ENCODE measurements around the gene RBP5. TPM values are rescaled to one million over a fixed set of nuclear protein-coding genes. Genes with fewer than 3 reads are reported as not detected.

Gene RBP5
- total and polyA plus RNA-seq, 7 donors = 0.71 to 30.9 (median 4.0) TPM; not detected in 3

DNA sequence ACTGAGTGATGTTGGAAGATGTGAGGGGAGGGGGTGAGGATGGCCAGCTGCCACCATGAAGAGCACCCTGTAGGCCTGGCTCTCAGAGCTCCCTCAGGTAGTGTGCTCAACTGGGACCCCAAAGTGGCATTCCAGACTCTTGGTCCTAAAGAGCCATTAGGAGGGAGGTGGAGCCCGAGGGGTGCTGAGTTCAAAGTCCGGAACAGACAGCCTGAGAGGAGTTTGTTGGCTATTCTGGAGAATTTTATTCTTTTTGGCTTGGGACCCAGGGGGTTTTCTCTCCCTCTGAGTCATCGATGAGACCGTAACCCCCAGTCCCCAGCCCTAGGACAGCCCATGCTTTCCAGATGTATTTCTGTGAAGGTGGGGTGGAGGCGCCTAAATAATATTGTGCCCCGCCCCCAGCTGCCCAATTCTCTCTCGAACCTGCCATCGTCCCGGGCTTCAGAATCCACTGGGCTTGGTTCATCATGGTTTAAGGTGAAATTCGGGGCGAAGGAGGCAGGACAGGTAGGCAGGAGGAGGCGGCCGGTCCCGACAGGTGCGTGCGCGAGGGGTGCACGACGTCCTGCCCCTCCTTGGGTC lies 690 bp upstream of the RBP5 start:
- peak overlapping the region; percentile 39 to 67 (median 58) for H3K4me3 ChIP-seq
- intact Hi-C loops (cut with DNase I) = no loop called here
- no peaks in the 10 kb centered on the region for H3K9me3 ChIP-seq
- H3K27me3 ChIP-seq = no peaks in the 10 kb centered on the region
- WGBS, 2 donors = 2 to 8% methylated on average over 19 of the region's 19 CpGs
- no peak for DNase-seq
- no peaks in the 10 kb centered on the region for H3K36me3 ChIP-seq
- peak overlapping the region; percentile 59 to 79 (median 72) for H3K27ac ChIP-seq
- TF ChIP-seq, protein P1, sequence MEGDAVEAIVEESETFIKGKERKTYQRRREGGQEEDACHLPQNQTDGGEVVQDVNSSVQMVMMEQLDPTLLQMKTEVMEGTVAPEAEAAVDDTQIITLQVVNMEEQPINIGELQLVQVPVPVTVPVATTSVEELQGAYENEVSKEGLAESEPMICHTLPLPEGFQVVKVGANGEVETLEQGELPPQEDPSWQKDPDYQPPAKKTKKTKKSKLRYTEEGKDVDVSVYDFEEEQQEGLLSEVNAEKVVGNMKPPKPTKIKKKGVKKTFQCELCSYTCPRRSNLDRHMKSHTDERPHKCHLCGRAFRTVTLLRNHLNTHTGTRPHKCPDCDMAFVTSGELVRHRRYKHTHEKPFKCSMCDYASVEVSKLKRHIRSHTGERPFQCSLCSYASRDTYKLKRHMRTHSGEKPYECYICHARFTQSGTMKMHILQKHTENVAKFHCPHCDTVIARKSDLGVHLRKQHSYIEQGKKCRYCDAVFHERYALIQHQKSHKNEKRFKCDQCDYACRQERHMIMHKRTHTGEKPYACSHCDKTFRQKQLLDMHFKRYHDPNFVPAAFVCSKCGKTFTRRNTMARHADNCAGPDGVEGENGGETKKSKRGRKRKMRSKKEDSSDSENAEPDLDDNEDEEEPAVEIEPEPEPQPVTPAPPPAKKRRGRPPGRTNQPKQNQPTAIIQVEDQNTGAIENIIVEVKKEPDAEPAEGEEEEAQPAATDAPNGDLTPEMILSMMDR (IDR thresholded peaks at IDR 0.05) = no peak
- TF ChIP-seq POLR2AphosphoS5 (IDR thresholded peaks at IDR 0.05) = no peak
- no peak for TF ChIP-seq POLR2A (IDR thresholded peaks at IDR 0.05)
- TF ChIP-seq EP300 (IDR thresholded peaks at IDR 0.05) = no peak
- peaks cover 0 to 21% (median 18%) of the 10 kb centered on the region in 4 donors for H3K4me1 ChIP-seq

DNA sequence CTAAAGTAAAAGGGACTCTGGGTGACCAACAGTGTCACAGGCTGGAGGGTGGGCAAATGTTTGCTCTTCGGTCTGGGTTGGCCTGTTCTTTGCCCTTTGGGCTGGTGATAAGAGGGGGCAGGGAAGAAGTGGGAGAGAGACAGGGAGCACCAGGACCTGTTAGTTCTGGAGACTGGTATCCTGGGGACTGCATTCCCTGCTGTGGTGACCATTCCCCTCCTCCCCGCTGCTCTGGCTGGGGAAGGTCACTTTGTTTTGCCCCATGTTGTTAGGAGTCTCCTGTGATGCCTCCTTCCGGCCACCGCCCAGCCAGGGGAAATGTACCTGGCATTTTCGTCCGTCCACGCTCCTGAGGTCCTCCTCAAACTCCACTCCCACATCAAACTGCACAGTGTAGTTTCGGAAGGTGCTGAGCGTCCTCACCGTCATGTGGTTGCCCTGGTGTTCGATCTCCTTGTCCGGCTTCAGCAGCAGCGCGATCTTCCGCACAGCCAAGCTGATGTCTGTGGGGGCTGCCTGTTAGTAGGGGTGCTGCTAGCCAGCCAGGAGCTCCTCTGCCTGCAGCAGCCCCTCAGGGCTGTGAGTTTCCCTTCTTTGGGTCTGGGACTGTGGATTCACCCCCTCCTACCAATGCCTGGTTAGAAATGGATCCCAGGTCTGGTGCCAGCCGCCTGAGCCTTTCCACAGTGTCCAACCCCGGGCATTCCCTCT lies 618 bp downstream of the RBP5 start:
- H3K27me3 ChIP-seq = no peaks in the 10 kb centered on the region
- peak; percentile 21 for DNase-seq
- peaks cover 0 to 21% (median 18%) of the 10 kb centered on the region in 4 donors for H3K4me1 ChIP-seq
- H3K27ac ChIP-seq = no peak overlapping the region
- WGBS, 2 donors = 87 to 88% methylated on average over 17 of the region's 17 CpGs
- no peaks in the 10 kb centered on the region for H3K36me3 ChIP-seq
- peak overlapping the region in 2 of 4 donors; percentile 4 to 21 for H3K4me3 ChIP-seq
- H3K9me3 ChIP-seq = no peaks in the 10 kb centered on the region
- intact Hi-C loops (cut with DNase I) = no loop called here
- TF ChIP-seq EP300 (IDR thresholded peaks at IDR 0.05) (no peak), POLR2AphosphoS5 (IDR thresholded peaks at IDR 0.05) (no peak), POLR2A (IDR thresholded peaks at IDR 0.05) (no peak)
- TF ChIP-seq, protein P1 (IDR thresholded peaks at IDR 0.05) = no peak

DNA sequence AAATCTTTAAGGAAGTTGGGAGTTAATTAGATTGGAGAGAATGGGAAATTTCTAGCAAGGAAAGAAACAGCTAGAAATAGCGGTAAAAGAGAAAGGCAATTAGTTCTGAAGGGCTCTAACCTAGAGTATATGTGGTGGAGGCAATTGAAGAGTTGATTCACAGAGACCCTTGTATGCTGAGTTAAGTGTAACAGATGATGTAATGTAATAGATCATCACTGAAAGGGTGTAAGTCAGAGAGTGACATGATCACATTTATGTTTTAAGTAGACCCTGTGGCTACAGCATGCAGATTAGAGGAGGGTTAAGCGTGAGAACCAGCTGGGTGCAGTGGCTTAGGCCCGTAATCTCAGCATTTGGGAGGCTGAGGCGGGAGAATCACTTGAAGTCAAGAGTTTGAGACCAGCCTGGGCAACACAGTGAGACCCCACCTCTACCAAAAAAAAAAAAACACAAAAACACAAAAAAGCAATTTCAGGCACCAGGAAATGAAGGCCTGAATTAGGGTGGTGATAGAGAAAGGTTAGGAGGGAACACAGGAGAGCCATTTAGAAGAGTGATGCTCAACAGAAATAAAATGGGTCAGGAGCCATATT lies 3.0 kb downstream of the RBP5 start:
- H3K27ac ChIP-seq = no peak overlapping the region
- TF ChIP-seq EP300 (IDR thresholded peaks at IDR 0.05) (no peak), POLR2AphosphoS5 (IDR thresholded peaks at IDR 0.05) (no peak), POLR2A (IDR thresholded peaks at IDR 0.05) (no peak)
- TF ChIP-seq, protein P1 (IDR thresholded peaks at IDR 0.05) = no peak
- no peak overlapping the region for H3K4me3 ChIP-seq
- H3K4me1 ChIP-seq = peaks cover 0 to 15% (median 14%) of the 10 kb centered on the region in 4 donors
- no peaks in the 10 kb centered on the region for H3K9me3 ChIP-seq
- intact Hi-C loops (cut with DNase I) = no loop called here
- H3K36me3 ChIP-seq = no peaks in the 10 kb centered on the region
- no peak for DNase-seq
- 67 to 89% methylated on average over 4 of the region's 4 CpGs for WGBS, 2 donors
- H3K27me3 ChIP-seq = no peaks in the 10 kb centered on the region

DNA sequence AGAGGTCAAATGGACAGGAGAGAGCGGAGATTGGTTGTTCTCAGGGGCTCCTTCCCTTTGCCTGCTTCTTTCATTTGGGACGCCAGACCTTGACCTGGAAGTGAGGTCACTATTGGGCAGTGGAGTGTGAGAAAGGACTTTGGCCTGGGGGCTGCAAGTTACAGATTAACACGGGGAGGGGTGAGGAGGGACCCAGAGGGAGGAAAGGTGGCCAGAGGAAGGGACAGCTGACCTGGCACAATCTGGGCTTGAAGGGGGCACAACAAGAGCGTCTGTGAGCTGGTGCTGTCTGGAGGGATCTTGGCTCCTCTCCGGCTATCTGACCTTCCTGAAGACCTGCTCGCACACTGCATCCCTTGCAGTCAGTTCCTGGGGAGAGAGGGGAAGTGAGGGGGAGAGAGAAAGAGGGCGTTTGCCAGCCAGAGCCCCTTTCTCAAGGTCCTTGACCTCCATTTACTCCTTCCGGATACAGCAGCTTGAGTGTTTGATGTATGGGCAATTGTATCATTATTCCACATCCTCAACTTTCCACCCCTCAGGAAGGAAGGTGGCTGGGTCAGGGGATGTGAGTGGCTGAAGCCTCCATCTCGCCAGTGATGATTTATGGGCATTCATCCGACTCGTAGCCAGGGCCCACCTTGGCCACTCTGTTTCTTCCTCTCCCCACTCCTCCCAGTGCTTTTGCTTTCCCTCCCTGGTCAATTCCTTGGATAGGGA lies 4.7 kb downstream of the RBP5 start:
- TF ChIP-seq POLR2A (IDR thresholded peaks at IDR 0.05) (no peak), POLR2AphosphoS5 (IDR thresholded peaks at IDR 0.05) (no peak), EP300 (IDR thresholded peaks at IDR 0.05) (no peak)
- TF ChIP-seq, protein P1 (IDR thresholded peaks at IDR 0.05) = no peak
- Histone ChIP-seq H3K4me3 (no peak overlapping the region), H3K9me3 (no peaks in the 10 kb centered on the region), H3K27ac (no peak overlapping the region), H3K4me1 (no peaks in the 10 kb centered on the region), H3K27me3 (no peaks in the 10 kb centered on the region), H3K36me3 (no peaks in the 10 kb centered on the region)
- DNase-seq = no peak
- 72 to 78% methylated on average over 11 of the region's 11 CpGs for WGBS, 2 donors
- intact Hi-C loops (cut with DNase I) = no loop called here
